Loucy (cell line): ENCODE data around the gene MAPKAP1.

Experiments used
- H2AFZ ChIP-seq: fragments of 200-600 bp; sonication (generic); 2 replicates; pipeline ENCODE4 v1.6.0; 2016; ENCODE audit warnings: antibody characterized with exemption, mild to moderate bottlenecking, low read length, moderate library complexity
- H3F3A ChIP-seq: fragments of 200-600 bp; 2 replicates; pipeline ENCODE4 v1.6.0; 2016; ENCODE audit warnings: antibody characterized with exemption, low read depth, mild to moderate bottlenecking
- H3K27me3 ChIP-seq: fragments of 200-600 bp; sonication (generic); 2 replicates; pipeline ENCODE4 v1.6.1; 2014; ENCODE audit warnings: low read length, mild to moderate bottlenecking; ENCODE audit not compliant: insufficient read depth, poor library complexity, severe bottlenecking
- H3K36me3 ChIP-seq: fragments of 200-600 bp; sonication (generic); 2 replicates; pipeline ENCODE4 v1.6.1; 2016; ENCODE audit warnings: low read length; ENCODE audit not compliant: insufficient read depth
- H3K4me1 ChIP-seq: fragments of 200-600 bp; sonication (generic); 2 replicates; pipeline ENCODE4 v1.5.1; 2014; ENCODE audit warnings: low read length, mild to moderate bottlenecking; ENCODE audit not compliant: insufficient read depth, poor library complexity, severe bottlenecking
- H3K4me2 ChIP-seq: fragments of 200-600 bp; sonication (generic); 2 replicates; pipeline ENCODE4 v1.6.0; 2014; ENCODE audit warnings: antibody characterized with exemption, low read length, low read depth, mild to moderate bottlenecking; ENCODE audit not compliant: poor library complexity, severe bottlenecking
- H3K4me3 ChIP-seq: fragments of 200-600 bp; sonication (generic); 2 replicates; pipeline ENCODE4 v1.5.1; 2014; ENCODE audit warnings: low read length, mild to moderate bottlenecking, mixed read lengths; ENCODE audit not compliant: poor library complexity, severe bottlenecking
- H3K79me2 ChIP-seq: fragments of 200-600 bp; sonication (generic); 2 replicates; pipeline ENCODE4 v1.6.1; 2014; ENCODE audit warnings: low read length; ENCODE audit not compliant: insufficient read depth
- H3K9ac ChIP-seq: fragments of 200-600 bp; sonication (generic); 2 replicates; pipeline ENCODE4 v1.6.0; 2014; ENCODE audit warnings: mild to moderate bottlenecking, low read depth, low read length, moderate library complexity; ENCODE audit not compliant: poor library complexity, severe bottlenecking
- H3K9me2 ChIP-seq: fragments of 200-600 bp; sonication (generic); replicated peaks from 2 replicates; pipeline ENCODE4 v1.6.1; 2016; ENCODE audit warnings: low read depth, low read length, mixed read lengths
- H3K9me3 ChIP-seq: fragments of 200-600 bp; sonication (generic); 2 replicates; pipeline ENCODE4 v1.6.1; 2014; ENCODE audit warnings: mild to moderate bottlenecking, antibody characterized with exemption, low read length, low read depth; ENCODE audit not compliant: insufficient read depth
- H4K20me1 ChIP-seq: fragments of 200-600 bp; sonication (generic); 2 replicates; pipeline ENCODE4 v1.6.0; 2014; ENCODE audit warnings: antibody characterized with exemption, low read length, mild to moderate bottlenecking; ENCODE audit not compliant: insufficient read depth, poor library complexity, severe bottlenecking
- CTCF ChIP-seq: fragments of 200-600 bp; sonication (generic); conservative IDR thresholded peaks from 2 replicates; pipeline ENCODE4 v1.5.1; 2014; ENCODE audit warnings: mild to moderate bottlenecking, antibody characterized with exemption, low read length
- EZH2phosphoT487 ChIP-seq: fragments of 200-600 bp; IDR thresholded peaks from 2 replicates; pipeline ENCODE4 v1.6.1; 2018; ENCODE audit warnings: antibody characterized with exemption, mild to moderate bottlenecking, moderate library complexity, borderline replicate concordance

The MAPKAP1 gene

GRCh38 chr9:125744616-125745015 lies 37.6 kb upstream of the MAPKAP1 start:
- Histone ChIP-seq H3F3A (no peaks in the 10 kb centered on the region), H3K79me2 (peaks cover 24% of the 10 kb centered on the region), H3K4me3 (no peak overlapping the region), H3K9me3 (no peaks in the 10 kb centered on the region), H3K36me3 (no peaks in the 10 kb centered on the region), H3K4me2 (no peak overlapping the region), H3K27me3 (no peaks in the 10 kb centered on the region), H3K4me1 (peaks cover 13% of the 10 kb centered on the region), H3K9ac (no peak overlapping the region), H3K9me2 (no peaks in the 10 kb centered on the region), H4K20me1 (peaks cover 16% of the 10 kb centered on the region), H2AFZ (no peak overlapping the region)
- TF ChIP-seq CTCF (no peak), EZH2phosphoT487 (no peak)

GRCh38 chr9:125743682-125744428 lies 36.8 kb upstream of the MAPKAP1 start:
- no peaks in the 10 kb centered on the region for H3K27me3 ChIP-seq
- H3K4me2 ChIP-seq = no peak overlapping the region
- no peak for TF ChIP-seq EZH2phosphoT487
- TF ChIP-seq CTCF = no peak
- H2AFZ ChIP-seq = no peak overlapping the region
- no peaks in the 10 kb centered on the region for H3K9me3 ChIP-seq
- H3K36me3 ChIP-seq = no peaks in the 10 kb centered on the region
- no peaks in the 10 kb centered on the region for H3K9me2 ChIP-seq
- no peak overlapping the region for H3K4me3 ChIP-seq
- H4K20me1 ChIP-seq = peaks cover 8% of the 10 kb centered on the region
- H3K4me1 ChIP-seq = peaks cover 6% of the 10 kb centered on the region
- H3F3A ChIP-seq = no peaks in the 10 kb centered on the region
- peaks cover 17% of the 10 kb centered on the region for H3K79me2 ChIP-seq
- H3K9ac ChIP-seq = no peak overlapping the region

GRCh38 chr9:125742657-125743056 lies 35.6 kb upstream of the MAPKAP1 start:
- no peak overlapping the region for H2AFZ ChIP-seq
- peaks cover 4% of the 10 kb centered on the region for H4K20me1 ChIP-seq
- H3K36me3 ChIP-seq = no peaks in the 10 kb centered on the region
- TF ChIP-seq EZH2phosphoT487 (no peak), CTCF (no peak)
- H3K79me2 ChIP-seq = peaks cover 5% of the 10 kb centered on the region
- no peaks in the 10 kb centered on the region for H3K9me3 ChIP-seq
- H3K9me2 ChIP-seq = no peaks in the 10 kb centered on the region
- H3K27me3 ChIP-seq = no peaks in the 10 kb centered on the region
- H3K4me1 ChIP-seq = peaks cover 6% of the 10 kb centered on the region
- no peak overlapping the region for H3K4me2 ChIP-seq
- no peaks in the 10 kb centered on the region for H3F3A ChIP-seq
- no peak overlapping the region for H3K9ac ChIP-seq
- H3K4me3 ChIP-seq = no peak overlapping the region
